ENCODE data around the gene SMARCA4. TPM values are rescaled to one million over a fixed set of nuclear protein-coding genes. Genes with fewer than 3 reads are reported as not detected.
A peak's percentile ranks its signal among the peaks of the same experiment; 100 is the strongest.

Gene SMARCA4
- polyA plus RNA-seq, 1 experiment: 46.3 TPM

GRCh38 chr19:11090264-11090996 lies 129.6 kb downstream of the SMARCA4 start:
- peak; percentile 68 for DNase-seq (ENCODE audit: low read depth)
- no peaks in the 10 kb centered on the region for H3K27me3 ChIP-seq (ENCODE audit: control insufficient read depth, insufficient read depth, low read length)
- H3K4me3 ChIP-seq (ENCODE audit: low read depth, low read length): peak overlapping the region; percentile 63
- CTCF ChIA-PET: interaction anchor here (1.2 to 5.0 kb wide), 3 partner anchors 35 to 55 kb away, joined by 3 to 20 read pairs (median 16); no protein-coding TSS in a partner anchor
- POLR2A ChIA-PET: interaction anchor here (0.6 kb wide), 1 partner anchor 114 kb away, joined by 6 read pairs; no protein-coding TSS in a partner anchor
- H3K36me3 ChIP-seq (ENCODE audit: control insufficient read depth, insufficient read depth, low read length): 0 out of 2 replicates have a peak, but pooled peaks cover 2% of the 10 kb centered on the region
- TF ChIP-seq CTCF (IDR thresholded peaks at IDR 0.05; ENCODE audit: insufficient read depth, low read depth, low read length): 0 out of 2 replicates have a peak, but pooled peaks have one; percentile 14

GRCh38 chr19:11090997-11091702 lies 130.3 kb downstream of the SMARCA4 start:
- no peak for DNase-seq (ENCODE audit: low read depth)
- H3K27me3 ChIP-seq (ENCODE audit: control insufficient read depth, insufficient read depth, low read length): no peaks in the 10 kb centered on the region
- H3K36me3 ChIP-seq (ENCODE audit: control insufficient read depth, insufficient read depth, low read length): 0 out of 2 replicates have a peak, but pooled peaks cover 2% of the 10 kb centered on the region
- H3K4me3 ChIP-seq (ENCODE audit: low read depth, low read length): peak overlapping the region; percentile 63
- POLR2A ChIA-PET: interaction anchor here (0.6 kb wide), 1 partner anchor 115 kb away, joined by 6 read pairs; no protein-coding TSS in a partner anchor
- no peak for TF ChIP-seq CTCF (IDR thresholded peaks at IDR 0.05; ENCODE audit: insufficient read depth, low read depth, low read length)
- CTCF ChIA-PET: interaction anchor here (1.0 to 5.0 kb wide), 3 partner anchors 35 to 47 kb away, joined by 3 to 20 read pairs (median 3); no protein-coding TSS in a partner anchor

- Histone ChIP-seq H3K36me3 (ENCODE audit: control insufficient read depth, insufficient read depth, low read length) (peaks cover 4% of the 10 kb centered on the region), H3K4me3 (ENCODE audit: low read depth, low read length) (peak overlapping the region; percentile 63), H3K27me3 (ENCODE audit: control insufficient read depth, insufficient read depth, low read length) (no peaks in the 10 kb centered on the region)
- CTCF ChIA-PET: interaction anchor here (1.0 to 5.0 kb wide), 3 partner anchors 34 to 47 kb away, joined by 3 to 20 read pairs (median 3); no protein-coding TSS in a partner anchor
- no peak for TF ChIP-seq CTCF (IDR thresholded peaks at IDR 0.05; ENCODE audit: insufficient read depth, low read depth, low read length)
- DNase-seq (ENCODE audit: low read depth): peak; percentile 86
- POLR2A ChIA-PET: interaction anchor here (0.5 kb wide), 2 partner anchors 37 to 359 kb away, joined by 3 to 5 read pairs; no protein-coding TSS in a partner anchor
Measured at GRCh38 chr19:11091703-11092153, 130.9 kb downstream of the SMARCA4 start.

- CTCF ChIA-PET: interaction anchor here (1.0 to 5.0 kb wide), 2 partner anchors 34 to 38 kb away, joined by 3 to 20 read pairs; no protein-coding TSS in a partner anchor
- no peak for TF ChIP-seq CTCF (IDR thresholded peaks at IDR 0.05; ENCODE audit: insufficient read depth, low read depth, low read length)
- Histone ChIP-seq H3K27me3 (ENCODE audit: control insufficient read depth, insufficient read depth, low read length) (no peaks in the 10 kb centered on the region), H3K36me3 (ENCODE audit: control insufficient read depth, insufficient read depth, low read length) (peaks cover 4% of the 10 kb centered on the region), H3K4me3 (ENCODE audit: low read depth, low read length) (no peak overlapping the region)
- DNase-seq (ENCODE audit: low read depth): no peak
- POLR2A ChIA-PET: interaction anchor here (0.5 kb wide), 2 partner anchors 36 to 358 kb away, joined by 3 to 5 read pairs; no protein-coding TSS in a partner anchor
Measured at GRCh38 chr19:11092181-11092538, 131.3 kb downstream of the SMARCA4 start.
